Tongue (tissue), 2 donors: ENCODE data around the gene KBTBD3. TPM values are rescaled to one million over a fixed set of nuclear protein-coding genes. Genes with fewer than 3 reads are reported as not detected.

Experiments
- DNase-seq: peaks from one replicate; pipeline ENCODE4 v3.0.0-alpha.2; 2015
- total RNA-seq: library from RNA; depleted of rRNA; stranded (reverse); fragments of >200 nt; gene quantifications from one replicate; pipeline ENCODE4 v1.2.3, GENCODE V29; 2014

The KBTBD3 gene
- total RNA-seq, 1 donor from 2014 or later, result 11.3 TPM

- no peak for DNase-seq
Measured at GRCh38 chr11:106001304-106002012, 75.7 kb downstream of the KBTBD3 start.

Other genes starting within 250 kb of the KBTBD3 start
- 32.0 TPM for gene MSANTD4, start 55.1 kb downstream of the KBTBD3 start, total RNA-seq
- 84.3 TPM for gene AASDHPPT, start 315 bp upstream of the KBTBD3 start, total RNA-seq